Measurements from ENCODE around the gene PRRT4.

Gene PRRT4

DNA sequence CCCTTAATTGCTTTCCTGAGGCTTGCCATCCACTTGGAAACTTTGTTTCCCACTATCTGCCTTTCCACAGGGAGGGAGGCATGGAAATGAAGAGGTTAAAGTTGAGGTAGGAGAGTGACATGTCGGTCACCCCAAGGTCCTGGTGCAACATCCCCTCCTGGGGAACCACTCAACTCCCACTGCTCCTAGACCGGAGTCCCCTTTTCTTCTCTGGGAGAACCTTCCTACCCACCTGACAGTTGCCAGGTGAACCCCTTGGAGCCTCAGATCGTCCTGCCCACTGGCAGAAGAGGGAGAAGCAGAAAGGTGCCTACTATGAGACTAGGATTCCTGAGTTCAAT lies 26.6 kb upstream of the PRRT4 start:
- TF ChIP-seq CTCF (IDR thresholded peaks at IDR 0.05; ENCODE audit: insufficient read depth, missing control alignments) = no peak
- DNase-seq (ENCODE audit: insufficient read length, low spot score) (no peak), FAIRE-seq (no peak)

GRCh38 chr7:128387216-128388144 lies 26.0 kb upstream of the PRRT4 start:
- DNase-seq (ENCODE audit: insufficient read length, low spot score) (peak; percentile 88), FAIRE-seq (no peak)
- peak; percentile 72 for TF ChIP-seq CTCF (IDR thresholded peaks at IDR 0.05; ENCODE audit: insufficient read depth, missing control alignments)

GRCh38 chr7:128385988-128386925 lies 24.8 kb upstream of the PRRT4 start:
- no peak for FAIRE-seq
- no peak for TF ChIP-seq CTCF (IDR thresholded peaks at IDR 0.05; ENCODE audit: insufficient read depth, missing control alignments)
- no peak for DNase-seq (ENCODE audit: insufficient read length, low spot score)

- DNase-seq (ENCODE audit: insufficient read length, low spot score) (no peak), FAIRE-seq (no peak)
- TF ChIP-seq CTCF (IDR thresholded peaks at IDR 0.05; ENCODE audit: insufficient read depth, missing control alignments) = no peak
Observed at GRCh38 chr7:128384726-128385125, 23.2 kb upstream of the PRRT4 start.

GRCh38 chr7:128383776-128384175 lies 22.3 kb upstream of the PRRT4 start:
- no peak for TF ChIP-seq CTCF (IDR thresholded peaks at IDR 0.05; ENCODE audit: insufficient read depth, missing control alignments)
- DNase-seq (ENCODE audit: insufficient read length, low spot score) = no peak
- no peak for FAIRE-seq

DNA sequence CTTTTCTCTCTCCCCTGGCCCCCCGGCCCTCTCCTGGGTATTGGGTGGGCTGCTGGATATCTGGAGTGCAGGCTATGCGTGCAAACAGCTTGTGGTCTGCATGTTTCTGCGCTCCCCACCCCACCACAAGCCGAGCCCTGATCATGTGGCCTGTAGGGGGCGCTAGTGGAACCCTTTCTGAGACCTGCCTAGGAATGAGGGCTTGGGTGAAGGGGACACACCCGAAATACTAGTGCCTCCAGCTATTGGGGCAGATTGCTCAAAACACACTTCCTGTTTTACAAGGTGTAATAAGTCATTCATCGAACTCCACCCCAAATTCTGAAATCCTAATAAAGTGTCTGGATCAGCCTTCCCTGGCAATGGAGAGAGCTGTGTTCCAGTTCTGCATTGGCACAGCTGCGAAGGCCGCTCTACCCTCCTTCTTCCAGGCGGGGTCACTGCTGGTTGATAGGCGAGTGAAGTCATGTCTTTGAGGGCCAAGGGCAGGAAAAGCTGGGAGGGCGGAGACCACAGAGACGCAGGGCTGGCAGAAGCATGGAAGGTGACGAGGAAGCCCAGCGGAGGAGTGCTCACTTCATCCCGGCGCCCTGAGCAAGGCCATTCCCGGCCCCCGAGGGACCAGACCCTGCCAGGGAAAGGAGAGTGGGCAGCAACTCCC lies 19.8 kb upstream of the PRRT4 start:
- FAIRE-seq = no peak
- DNase-seq (ENCODE audit: insufficient read length, low spot score) = no peak
- TF ChIP-seq CTCF (IDR thresholded peaks at IDR 0.05; ENCODE audit: insufficient read depth, missing control alignments) = peak; percentile 51
